HL-60 (cell line): ENCODE results near the gene CACNA1I.

Source experiments
- CTCF ChIP-seq: IDR thresholded peaks from one replicate; pipeline ENCODE4 v1.5.1; 2011; ENCODE audit warnings: low read length, control low read depth, inconsistent platforms; ENCODE audit not compliant: insufficient read depth
- GABPA ChIP-seq: IDR thresholded peaks from 2 replicates; pipeline ENCODE4 v1.6.1; 2012; ENCODE audit warnings: low read depth
- POLR2AphosphoS5 ChIP-seq: IDR thresholded peaks from 2 replicates; pipeline ENCODE4 v1.6.1; 2012; ENCODE audit warnings: low read depth
- REST ChIP-seq: IDR thresholded peaks from 2 replicates; pipeline ENCODE4 v1.6.1; 2012; ENCODE audit warnings: low read depth; ENCODE audit not compliant: insufficient replicate concordance
- SPI1 ChIP-seq: IDR thresholded peaks from 2 replicates; pipeline ENCODE4 v1.6.1; 2012; ENCODE audit warnings: low read depth, mild to moderate bottlenecking, borderline replicate concordance

GRCh38 chr22:39727541-39727940, 157.0 kb downstream of the CACNA1I start:
- TF ChIP-seq POLR2AphosphoS5 (no peak), CTCF (no peak), REST (no peak), GABPA (no peak), SPI1 (no peak)
